Effector CD4-positive, alpha-beta T cell (primary cell): Measurements from ENCODE around the gene FITM2.

Experiments used
- DNase-seq: peaks from one replicate; pipeline ENCODE4 v3.0.0-alpha.2; 2020

FITM2 gene

GRCh38 chr20:44279228-44279627 lies 31.8 kb downstream of the FITM2 start:
- no peak for DNase-seq

GRCh38 chr20:44274303-44275017 lies 36.5 kb downstream of the FITM2 start:
- no peak for DNase-seq

GRCh38 chr20:44273231-44274215 lies 37.5 kb downstream of the FITM2 start:
- no peak for DNase-seq

GRCh38 chr20:44271915-44272663 lies 38.9 kb downstream of the FITM2 start:
- no peak for DNase-seq

GRCh38 chr20:44268802-44269201 lies 42.2 kb downstream of the FITM2 start:
- no peak for DNase-seq

- DNase-seq, result no peak
Observed at GRCh38 chr20:44264287-44264686, 46.7 kb downstream of the FITM2 start.

GRCh38 chr20:44258226-44258890 lies 52.6 kb downstream of the FITM2 start:
- DNase-seq, result no peak

- DNase-seq, result no peak
Observed at GRCh38 chr20:44256961-44257360, 54.0 kb downstream of the FITM2 start.

- DNase-seq, result no peak
Observed at GRCh38 chr20:44255942-44256341, 55.1 kb downstream of the FITM2 start.

GRCh38 chr20:44254073-44254472 lies 56.9 kb downstream of the FITM2 start:
- DNase-seq, result no peak

GRCh38 chr20:44253528-44253927 lies 57.5 kb downstream of the FITM2 start:
- no peak for DNase-seq
